ENCODE measurements around the gene PVALB.
A peak's percentile ranks its signal among the peaks of the same experiment; 100 is the strongest.

The PVALB gene

DNA sequence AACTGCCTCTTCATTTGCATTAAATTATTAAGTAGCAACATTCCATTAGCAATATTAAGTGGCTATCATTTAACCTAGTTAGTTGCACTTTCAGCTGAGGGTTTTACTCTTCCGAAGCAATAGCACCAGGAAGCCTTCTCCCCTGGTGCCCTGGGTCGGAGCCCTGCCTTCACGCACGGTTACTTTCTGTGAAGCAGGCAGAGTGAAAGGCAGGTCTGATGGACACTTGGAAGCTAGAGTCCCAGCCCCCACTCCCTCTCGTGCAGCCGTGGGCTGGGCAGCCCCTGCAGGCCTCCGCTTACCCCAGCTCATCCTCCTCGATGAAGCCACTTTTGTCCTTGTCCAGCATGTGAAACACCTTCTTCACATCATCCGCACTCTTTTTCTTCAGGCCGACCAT is 2.0 kb downstream of the PVALB start:
- no peak for DNase-seq

DNA sequence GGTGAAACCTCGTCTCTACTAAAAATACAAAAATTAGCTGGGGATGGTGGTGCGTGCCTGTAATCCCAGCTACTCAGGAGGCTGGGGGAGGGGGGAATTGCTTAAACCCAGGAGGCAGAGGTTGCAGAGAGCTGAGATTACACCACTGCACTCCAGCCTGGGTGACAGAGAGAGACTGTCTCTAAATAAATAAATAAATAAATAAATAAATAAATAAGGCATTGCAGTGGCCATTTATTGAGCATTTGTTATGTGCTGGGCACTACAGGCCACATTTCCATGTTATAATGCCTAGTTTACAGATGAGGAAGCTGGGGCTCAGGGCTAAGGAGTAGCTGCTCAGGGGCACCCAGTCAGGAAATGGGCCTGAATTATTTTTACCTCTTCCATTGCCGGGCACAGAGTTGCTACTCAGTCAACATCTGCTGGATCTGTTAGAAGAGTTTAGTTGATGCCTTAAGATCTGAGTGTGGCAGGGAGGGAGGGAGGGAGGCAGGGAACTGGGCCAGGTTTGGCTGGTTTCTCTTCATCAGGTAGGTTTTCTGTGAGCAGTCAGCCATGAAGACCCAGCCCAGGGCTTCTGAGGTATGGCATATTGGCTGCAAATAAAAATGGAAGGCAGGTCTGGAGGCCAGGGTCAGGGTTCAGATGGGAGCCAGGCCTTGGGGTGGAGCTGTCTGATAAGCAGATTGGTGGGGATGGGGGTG is 5.6 kb downstream of the PVALB start:
- DNase-seq, result no peak

DNA sequence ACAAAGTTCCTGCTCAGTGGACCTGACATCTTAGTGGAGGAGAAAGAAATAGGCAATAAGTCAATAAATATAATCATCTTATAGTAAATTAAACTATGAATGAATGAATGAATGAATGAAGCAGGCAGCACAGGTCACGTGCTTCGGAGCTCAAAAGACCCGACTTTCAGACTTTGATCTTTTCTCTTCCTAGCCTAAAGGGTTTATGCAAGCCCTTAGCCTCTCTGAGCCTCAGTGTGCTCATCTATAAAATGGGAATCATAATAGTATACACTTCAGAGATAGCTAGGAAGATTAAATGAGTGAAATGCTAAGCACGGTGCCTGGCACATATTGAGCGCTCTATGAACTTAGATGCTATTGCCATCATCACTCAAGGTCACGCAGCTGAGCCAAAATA is 7.5 kb downstream of the PVALB start:
- DNase-seq, result no peak

DNA sequence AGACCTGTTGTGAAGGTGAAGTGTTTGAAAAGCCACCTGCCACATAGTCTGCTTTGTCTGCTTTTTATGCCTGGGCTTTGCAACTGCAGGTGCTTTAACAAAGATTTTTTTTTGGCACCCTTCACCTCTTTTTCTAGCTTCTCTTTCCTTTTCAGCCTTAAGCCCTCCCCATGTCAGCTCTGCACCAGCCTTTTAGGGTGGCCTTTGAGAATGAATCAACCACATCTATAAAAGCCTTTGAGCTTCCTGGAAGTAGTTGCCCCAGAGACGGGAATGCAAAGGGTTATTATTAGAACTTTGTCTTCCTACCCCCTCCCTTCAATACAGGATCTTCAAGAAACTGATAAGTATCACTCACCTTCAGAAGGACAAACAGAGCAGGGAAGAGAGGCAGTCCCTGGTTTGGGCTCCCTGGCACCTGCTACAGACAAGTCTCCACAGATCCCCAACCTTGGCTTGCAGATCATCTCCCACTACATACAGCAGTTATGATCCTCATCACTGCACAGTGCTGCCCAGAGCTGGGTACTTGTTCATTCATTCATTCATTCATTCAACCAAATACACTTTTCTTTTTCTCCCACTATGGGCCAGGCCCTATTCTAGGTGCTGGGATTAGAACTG is 8.0 kb downstream of the PVALB start:
- no peak for DNase-seq

DNA sequence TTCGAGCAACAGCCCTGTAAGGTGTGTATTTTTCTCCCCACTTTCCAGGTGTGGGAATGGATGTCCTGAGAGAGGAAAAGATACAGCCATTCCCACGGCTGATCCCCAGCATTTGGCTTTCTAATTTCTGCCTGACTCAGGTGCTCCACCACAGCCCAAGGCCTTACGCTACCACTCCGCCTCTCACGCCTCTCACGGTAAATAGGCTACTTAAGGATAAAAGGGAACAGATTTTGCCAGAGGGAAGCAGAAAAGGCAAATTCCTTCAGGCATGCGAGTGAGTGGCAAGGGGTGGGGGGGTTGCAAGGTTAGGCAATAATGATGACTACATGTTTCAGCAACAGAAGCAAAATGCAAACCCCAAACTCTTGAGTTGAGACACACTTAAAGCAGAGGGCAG is 9.2 kb downstream of the PVALB start:
- no peak for DNase-seq

DNA sequence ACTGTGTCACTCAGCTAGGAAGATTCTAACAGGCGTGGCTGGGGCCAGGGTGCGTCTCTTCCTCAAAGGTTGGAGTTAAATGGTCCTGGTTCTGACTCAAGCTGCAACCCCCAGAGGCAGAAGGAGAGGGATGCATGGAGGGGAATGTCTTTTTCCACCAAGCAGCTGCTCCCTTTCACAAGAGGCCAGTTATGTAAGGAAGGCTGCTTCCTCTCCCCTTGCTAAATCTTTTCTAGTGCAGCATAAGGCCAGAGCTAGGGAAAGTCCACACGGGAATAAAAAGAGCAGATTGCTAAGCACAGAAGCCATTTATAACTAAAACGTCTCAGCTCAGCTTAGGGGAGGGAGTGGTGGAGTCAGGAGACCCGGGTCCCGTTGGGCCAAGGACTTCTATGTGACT is 10.0 kb downstream of the PVALB start:
- DNase-seq, result no peak

DNA sequence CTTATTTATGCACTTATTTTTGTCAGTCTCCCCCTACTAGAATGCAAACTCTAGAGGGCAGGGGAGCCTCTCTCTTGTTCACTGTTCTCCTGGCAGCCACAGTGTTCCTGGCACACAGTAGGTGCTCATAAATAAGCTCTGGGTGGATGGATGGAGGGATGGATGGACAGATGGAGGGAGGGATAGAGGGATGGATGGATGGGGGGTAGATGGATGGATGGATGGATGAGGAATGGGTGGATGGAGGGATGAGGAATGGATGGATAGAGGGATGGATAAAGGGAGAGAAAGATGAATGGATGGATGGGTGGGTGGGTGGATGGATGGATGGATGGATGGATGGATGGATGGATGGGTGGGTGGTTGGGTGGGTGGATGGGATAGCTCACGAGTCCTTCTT is 13.5 kb downstream of the PVALB start:
- DNase-seq, result no peak

DNA sequence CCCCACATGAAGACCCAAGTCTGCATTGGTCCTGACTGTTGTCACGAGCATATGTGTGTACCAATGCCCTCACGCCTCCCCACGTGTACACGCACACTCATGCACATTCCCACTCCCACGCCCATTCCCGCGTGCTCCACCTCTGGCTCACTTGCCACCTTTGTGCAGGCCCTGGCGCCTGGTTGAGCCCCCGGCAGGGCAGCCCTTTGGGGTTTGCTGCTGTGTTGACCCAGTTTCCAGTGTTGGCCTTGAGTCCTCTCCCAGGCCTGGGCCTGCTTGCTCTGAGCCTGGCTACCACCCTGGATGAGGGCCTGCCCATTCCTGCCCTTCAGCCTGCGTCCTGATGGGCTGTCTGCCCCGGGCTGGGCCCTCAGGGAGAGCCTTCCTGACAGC is 18.2 kb downstream of the PVALB start:
- DNase-seq, result no peak

DNA sequence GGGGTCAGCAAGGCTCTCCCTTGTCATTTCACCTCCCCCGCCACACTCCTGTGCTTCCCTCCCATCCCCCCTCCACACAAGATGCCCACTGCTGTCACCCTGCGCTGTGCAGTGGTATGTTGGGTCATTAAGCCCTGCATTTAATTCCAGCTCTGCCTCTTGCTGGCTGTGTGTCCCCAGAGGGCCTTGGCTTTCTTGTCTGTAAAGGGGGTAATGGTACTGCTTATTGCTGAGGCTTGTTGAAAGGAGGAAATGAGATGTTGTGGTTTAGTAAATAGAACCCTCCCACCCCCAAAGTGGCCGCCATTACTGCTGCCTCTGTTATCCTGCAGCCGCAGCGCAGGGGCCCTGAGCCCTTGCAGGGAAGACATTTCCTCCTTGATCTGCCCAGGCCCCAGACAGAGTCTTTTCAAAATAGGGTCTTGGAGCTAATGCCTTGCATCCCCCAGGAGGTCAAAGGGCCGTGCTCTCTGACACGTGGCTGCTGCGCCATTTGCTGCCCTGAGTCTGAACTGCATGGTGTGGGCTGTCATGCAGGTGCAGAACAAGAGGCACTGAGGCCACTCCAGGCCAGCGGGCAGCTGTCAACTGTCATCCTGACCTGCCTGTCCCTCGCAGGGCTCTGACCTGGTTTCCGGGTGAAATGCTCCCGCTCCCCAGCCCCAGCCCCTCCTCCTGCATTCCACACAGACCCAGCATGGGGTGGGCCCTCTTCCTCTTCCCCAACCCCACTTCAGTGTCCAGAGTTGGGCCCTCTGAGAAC is 18.7 kb downstream of the PVALB start:
- DNase-seq, result no peak

DNA sequence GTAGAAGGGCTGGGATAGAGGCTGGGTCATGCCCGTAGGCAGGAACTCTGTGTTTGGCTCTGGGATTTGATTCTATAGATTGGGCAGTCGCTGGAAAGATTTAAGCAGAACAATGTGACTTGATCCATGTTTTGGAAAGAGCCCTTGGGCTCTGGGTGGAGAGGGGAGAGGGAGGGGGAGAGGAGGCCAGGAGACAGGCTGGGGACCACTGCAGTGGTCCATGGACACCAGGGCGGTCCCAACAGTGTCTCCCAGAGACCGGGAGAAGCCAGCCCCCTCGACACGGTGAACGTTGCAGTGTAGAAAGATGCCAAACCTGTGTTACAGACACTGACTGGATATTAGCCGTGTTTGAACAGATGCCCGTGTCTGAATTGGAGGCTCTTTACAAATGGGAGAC is 19.5 kb downstream of the PVALB start:
- DNase-seq, result no peak

DNA sequence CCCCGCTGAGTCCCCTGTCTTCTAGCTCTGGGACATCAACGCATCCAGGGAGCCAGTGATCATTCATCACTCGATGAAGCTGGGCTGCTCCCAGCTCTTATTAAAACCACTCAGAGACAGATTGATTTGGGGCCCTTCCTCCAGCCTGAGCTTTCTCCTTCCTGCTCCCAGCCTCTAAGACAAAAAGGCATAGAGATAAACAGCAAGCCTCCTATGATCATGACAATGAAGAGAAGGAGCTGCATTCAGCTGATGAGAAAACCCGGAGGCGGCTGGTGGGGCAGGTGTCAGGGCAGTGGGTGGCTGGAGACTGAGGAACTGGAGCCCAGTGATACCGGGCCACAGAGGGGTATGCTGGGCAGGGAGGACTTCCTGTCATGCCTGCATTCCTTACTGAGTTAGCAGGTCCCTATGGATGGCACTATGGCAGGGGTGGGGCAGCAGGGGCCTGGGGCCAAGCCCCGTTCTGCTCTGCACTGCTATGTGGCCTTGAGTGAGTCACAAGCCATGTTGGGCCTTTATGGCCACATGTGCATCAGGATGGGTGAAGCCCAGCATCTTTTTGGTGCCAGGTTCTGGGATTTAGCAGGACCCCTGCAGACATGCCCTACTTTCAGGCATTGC is 20.2 kb downstream of the PVALB start:
- no peak for DNase-seq

DNA sequence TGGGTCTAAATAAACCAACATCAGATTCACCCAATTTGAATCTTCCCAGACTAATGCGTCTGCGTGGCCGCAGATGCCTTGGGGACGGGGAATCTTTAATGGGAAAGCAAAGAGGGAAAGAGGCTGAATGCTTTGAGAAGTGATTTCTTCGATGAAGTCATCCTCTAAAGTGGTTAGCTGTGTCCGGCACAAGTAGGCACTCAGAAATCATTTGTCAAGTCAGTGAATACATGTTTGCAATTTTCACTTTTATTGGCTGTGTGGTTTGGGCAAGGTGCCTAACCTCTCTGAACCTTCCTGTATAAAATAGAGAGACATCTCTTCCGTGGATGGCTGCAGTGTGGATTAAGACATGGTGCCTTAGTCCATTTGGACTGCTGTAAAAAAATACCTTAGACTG is 21.2 kb downstream of the PVALB start:
- no peak for DNase-seq

DNA sequence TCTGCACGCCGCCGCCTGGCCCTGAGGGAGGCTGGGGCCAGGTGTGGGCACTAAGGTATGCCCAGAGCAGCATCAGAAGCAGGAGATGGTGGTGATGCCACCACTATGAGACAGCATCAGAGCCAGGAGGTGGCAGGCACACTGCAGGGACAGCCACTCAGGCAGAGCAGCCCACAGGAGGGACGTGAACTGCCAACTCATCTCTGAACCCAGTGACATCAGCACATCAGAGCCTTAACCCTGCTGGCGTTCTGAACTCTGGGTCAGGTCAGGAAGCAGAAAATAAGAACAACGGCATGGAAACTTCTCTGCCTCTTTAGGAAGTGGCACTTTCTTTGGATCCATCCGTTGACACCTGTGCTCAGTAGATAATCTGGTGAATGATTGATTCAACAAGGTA is 26.2 kb downstream of the PVALB start:
- DNase-seq, result no peak

DNA sequence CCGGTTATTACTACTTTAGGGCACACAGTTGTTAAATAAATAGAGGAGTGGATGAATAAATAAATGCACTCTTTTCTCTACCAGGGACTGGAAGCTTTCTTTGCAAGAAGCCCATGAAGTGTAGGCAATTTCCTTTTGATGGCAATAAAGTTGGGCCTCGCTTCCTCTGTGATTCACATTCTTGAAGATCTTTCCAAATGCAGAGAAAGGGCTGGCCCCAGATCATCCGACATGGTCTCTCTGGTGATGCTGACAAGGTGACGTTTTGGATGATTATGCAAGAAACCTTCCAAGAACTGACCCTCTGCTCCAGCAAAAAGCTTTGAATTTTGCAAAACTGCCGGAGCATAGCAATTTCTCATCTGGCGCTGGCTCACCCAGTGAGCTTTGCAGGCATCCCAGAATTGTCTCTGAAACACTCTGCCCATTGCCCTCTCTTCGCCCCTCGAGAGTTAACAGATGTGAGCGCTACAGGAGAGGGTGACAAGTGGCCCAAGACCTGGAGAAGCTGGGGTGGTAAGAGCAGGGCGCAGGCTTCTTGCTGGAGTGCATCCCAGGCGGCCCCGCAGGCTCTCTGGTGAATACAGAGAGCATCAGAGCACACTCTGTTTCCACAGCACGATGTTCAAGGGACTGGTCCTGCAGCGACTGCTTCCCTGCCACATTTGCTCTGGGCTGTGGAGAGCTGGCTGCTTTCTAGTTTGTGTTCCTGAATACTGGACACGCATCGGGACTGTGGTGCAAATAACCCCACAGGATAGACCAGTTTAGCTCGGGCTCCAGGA is 29.4 kb downstream of the PVALB start:
- DNase-seq, result no peak

DNA sequence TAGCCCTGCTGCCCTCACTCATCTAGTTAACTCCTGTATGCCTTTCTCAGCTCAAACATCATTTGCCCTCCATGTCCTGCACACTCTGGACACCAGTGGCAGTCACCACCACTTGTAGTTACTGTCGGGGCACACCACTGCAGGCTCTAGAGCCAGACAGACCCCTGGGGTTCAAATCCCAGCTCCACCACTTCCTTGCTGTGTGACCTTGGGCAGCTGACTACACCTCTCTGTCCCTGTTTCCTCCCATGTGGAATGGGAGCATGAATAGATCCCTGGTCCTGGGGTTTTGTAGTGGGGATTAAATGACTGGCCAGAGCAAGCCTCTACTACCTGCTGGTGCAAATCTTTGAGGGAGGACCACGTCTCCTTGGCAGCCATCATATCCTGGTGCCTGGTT is 33.1 kb downstream of the PVALB start:
- DNase-seq, result no peak

DNA sequence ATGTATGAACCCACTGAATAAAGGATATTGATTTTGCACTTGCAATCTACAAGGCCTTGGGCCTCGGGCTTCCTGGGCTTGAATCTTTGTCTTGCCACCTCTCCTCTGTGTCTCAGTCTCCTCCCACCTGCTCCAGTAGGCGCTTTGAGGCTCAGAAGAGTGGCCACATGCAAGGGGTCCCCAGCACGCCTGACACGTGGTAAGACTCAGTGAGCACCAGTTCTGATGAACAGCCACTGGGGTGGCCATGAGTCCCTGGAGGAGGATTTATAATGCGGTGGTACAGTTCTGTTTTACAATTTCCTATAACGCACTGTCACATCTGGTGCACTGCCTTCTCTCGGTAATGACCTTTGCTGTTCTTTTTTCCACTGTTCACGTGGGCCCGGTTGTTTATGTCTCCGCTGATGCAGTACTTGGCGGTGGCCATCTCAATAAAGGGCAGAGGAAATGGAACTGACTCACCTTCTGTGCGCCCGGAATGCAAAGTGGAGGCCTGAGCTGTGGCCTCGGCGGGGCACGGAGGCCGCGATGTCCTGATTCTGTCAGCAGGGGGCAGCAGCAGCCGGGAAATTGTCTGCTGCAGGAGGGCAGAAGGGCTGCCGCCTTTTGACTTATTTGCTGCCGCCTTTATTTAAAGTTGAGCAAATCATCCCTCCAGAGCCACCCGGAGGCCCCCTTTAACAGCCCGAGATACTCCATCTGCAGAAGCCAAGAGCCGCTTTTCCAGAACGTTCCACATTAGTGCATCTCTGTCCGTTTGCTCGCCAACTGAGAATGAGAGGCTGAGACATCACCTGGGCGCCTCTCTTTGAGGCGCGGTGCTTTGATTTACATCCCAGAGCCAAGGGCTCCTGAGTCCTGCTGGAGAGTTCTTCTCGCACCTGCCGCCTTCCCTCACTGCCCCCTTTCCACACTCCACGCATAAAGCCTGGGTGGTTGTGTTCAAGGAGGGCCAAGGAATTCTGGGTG is 34.9 kb downstream of the PVALB start:
- peak in 52 of 56 donors; percentile 6 to 85 (median 58) for DNase-seq

DNA sequence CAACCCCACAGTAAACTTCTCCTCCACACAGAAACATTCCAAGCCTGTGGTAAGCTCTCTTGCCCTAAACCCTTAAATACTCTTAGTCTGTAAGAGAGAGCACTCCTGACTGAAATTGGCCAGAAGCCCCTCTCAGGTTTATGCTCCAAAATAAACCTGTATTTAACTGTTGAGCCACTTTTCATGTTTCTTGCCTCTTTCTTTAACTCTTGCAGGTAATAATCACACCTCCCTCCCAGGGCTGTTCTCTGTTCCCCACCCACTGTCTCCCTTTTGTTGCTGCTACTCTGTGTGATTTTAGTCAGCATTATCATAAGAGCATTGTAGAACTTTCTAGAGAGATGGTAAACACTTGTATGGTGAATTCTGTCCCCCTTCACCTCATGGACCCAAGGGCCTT is 38.8 kb downstream of the PVALB start:
- DNase-seq, result no peak

DNA sequence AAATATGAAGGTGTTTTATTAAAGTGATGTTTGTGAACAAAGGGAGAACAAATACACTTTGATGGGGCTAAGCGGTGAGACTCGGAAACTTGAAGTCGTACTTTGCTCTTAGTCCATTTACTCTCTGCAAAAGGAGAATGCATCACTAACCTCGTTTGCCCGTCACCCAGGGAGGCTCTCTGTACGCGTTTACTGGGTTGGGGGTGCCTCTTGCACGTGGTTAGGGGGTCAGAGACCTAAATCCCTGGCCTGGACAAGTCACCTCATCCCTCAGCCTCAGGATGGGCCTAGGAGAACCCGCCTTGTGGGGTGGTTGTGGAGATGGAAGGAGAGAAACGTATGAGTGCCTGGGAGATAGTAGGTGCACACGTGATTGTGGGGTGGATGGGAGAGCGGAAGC is 40.1 kb downstream of the PVALB start:
- DNase-seq, result peak in 5 of 56 donors; percentile 12 to 44 (median 30)

DNA sequence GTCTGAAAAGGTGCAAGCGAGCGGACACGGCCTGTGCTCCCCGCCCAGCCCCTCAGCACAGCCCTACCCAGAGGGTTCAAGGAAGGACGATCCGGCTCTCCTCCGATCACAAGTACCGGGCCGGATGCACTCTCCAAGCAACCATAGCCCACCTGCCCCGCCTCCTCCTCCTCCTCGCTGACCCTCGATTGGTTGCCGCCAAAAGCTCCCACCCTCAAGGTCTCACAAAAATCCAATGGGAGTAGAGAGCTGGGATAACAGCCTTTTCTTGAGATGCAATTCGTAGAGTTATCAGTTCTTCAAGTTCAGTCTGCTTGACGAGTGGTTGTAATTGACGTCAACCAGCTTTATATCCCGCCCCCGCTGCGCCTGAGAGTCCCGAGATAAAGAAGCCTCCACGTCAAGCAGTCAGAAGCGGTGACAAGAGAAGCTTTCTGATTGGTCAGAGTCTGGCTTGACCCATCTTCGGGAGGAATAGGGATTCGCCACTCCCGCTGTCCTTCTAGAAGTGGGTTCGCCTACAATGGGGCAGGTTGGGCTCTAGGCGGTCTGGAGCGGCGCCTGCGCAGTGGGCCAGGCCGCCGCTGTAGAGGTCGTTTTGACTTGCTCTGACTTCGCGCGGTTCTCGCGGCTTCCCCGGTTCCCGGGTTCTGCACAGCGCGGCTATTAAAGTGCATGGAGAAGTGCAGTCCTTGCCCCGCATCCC is 40.7 kb downstream of the PVALB start, which contains the start of gene IFT27:
TSS of gene IFT27 (minus strand) at position 156 of the 706 bp plus-strand sequence. CDS start 412 bp downstream, outside the sequence.
- DNase-seq, result peak; percentile 88 to 100 (median 99)

Measured in nucleus accumbens (tissue), 56 donors.